PC-3 (cell line): ENCODE measurements around the gene ELL2.

Experiments used
- CTCF ChIP-seq: fragments of 300-600 bp; sonication (generic); conservative IDR thresholded peaks from 2 replicates; pipeline ENCODE4 v1.5.1; 2017; ENCODE audit warnings: antibody characterized with exemption, low read depth, mild to moderate bottlenecking, low read length
- EZH2 ChIP-seq: fragments of 300-600 bp; sonication (generic); IDR thresholded peaks from one replicate; pipeline ENCODE4 v1.6.1; 2017; ENCODE audit warnings: antibody characterized with exemption, mild to moderate bottlenecking, low read length; ENCODE audit not compliant: unreplicated experiment

DNA sequence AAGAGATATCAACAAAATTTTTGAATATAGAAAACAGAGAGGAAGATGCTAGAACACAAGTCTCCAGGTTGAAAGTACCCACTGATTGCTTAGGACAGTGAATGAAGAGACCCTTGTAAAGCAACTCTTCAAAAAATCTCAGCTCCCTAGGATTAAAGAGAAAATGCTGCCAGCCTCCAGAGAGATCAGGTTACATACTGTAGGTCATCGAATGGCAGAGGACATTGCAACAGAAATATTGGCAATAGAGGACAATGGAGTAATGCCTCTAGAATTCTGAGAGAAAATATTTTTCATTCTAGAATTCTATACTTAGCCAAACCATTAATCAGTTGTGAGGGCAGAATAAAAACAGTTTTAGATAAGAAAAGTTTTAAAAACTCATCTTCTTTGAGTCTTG lies 43.1 kb upstream of the ELL2 start:
- no peak for TF ChIP-seq EZH2
- TF ChIP-seq CTCF: no peak
